ENCODE measurements around the gene STK35.

DNA sequence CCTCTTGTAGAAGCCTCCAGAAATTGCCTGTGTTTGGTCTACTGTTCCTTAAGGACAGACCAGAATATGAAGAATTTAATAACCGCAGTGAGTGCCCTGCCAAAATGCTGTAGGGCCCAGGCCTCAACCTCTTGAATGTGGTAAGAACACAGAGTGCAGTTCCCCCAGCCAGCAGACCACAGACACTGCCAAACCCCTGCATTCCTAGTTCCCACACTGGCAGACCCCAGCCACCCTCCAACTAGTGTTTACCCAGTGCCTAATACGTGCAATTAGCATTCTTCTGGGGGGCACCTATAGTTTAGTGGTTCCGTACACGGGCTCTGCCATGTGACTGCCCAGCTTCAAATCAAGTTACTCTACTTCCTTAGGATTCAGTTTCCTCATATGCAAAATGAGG is 51.7 kb downstream of the STK35 start:
- no peak for TF ChIP-seq CTCF (IDR thresholded peaks at IDR 0.05; ENCODE audit: low read length)
- no peak for TF ChIP-seq EZH2 (optimal IDR thresholded peaks at IDR 0.05; ENCODE audit: low read depth, low read length)

All from MM.1S (cell line).